HTERT RPE-1 (cell line): ENCODE data around the gene BORA.
"Not testable (repeated sequence)": the region's sequence is repeated elsewhere in the genome, so short reads cannot be mapped to it uniquely, and the experiment has no call there.

Experiments
- in situ Hi-C: fragments of 300-500 bp; cut with MboI; formaldehyde crosslinking; loops from 4 replicates; pipeline ENCODE4 v1.14.3; 2020; ENCODE audit warnings: low sequenced_read_pairs

Gene BORA

DNA sequence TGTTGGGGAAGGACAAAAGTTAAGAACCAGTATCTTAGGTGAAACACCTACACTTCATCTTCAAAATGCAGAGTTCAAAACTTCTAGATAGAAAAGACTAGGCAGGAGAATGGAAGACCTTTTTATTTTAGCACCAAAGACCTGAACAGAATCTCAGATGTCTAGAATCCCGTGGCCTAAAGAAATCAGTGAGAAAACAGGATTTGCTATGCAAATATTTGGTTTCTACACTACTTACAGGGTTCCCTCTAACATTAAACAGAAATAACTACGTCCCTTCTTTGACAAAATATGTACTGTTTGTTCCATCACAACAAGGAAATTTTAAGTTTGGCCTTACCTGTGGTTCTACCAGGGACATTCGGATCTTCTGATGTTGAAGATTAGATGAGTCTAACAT, 32.5 kb downstream of the BORA start:
- in situ Hi-C loops: no loop called here

DNA sequence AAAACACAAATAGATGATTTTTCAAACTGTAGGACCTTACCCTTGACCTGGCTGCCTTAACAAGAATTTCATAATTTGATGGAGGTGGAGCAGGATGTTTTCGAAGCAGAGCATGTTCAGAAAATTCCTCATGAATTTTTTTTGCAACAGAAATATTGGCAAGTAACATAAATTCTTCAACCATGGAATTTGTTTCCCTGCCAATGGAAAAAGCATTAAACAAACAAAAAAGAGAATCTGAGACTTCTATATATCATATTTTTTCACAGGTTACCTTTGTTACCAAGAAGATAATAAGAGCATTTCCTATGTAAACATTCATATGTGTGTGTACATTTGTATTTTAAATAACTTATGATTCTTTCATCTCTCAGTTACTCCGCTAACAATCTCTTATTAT, 35.7 kb downstream of the BORA start:
- in situ Hi-C loops: no loop called here

DNA sequence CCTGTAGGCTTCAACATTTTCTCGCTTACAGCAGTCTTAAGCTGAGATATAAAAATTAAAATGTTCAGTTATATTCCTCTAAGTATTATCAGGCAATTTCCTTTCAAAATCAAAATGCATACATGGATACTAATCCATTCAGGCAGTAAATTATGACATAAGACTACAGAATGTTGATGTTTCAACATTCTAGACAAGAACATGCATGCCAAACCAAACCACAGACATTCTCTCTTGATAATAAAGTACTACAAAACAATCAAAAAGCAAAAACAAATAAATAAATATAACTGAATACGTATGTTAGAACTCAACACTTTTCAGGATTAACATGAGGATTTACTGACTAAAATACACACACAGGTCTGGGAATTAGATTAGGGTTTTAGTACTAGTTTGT, 46.3 kb downstream of the BORA start:
- in situ Hi-C loops: no loop called here

DNA sequence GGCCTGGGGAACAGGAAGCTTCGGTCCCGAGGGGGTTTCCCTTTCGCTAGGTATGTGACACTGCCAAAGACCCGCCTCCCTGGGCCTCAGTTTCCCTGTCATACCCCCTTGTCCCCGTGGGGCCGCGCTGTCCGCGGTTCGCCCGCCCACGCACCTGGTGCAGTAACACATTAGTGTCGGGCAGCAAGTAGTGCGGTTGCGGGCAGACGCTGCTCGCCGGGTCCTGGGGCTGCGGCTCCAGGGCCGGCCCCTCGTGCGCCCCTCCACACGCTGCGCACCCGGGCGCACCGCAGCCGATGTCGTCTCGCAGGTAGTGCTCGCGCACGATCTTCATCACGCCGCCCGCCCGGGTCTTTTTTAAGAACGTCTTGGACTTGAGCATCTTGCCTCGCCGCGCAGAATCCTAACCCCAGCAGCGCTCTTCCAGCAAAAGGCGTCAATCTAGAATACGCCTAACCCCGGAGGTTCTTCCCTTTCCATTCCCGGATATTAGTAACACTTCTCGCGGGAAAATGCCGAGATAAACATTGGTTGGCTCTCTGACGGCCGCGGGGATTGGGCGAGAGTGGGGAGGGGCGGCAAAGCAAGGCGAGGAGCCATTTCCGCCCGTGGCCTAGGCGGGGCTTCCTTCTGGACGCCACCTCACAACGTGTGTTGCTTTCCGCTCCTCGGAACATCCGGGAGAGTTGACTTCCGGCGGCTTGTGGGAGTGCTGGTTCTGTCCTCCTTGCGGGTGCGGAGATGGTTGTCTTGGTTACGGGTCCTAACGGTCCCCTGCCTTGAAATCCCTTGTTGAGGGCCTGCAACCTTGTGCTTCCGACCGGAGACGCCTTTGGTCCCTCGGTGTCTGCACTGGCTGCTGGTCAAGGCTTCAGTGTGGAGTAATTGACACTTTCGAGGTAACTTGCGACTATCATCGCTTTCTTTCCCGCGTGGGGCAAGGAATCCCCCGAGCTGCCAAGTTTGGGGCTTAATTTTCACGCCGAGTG, 54.0 kb downstream of the BORA start, which contains the start of the genes DIS3 and PIBF1:
Gene DIS3 (minus strand): TSS at position 450 of the 989 bp plus-strand sequence. CDS start 68 bp downstream, at position 382.
Gene PIBF1 (plus strand): TSS at position 683 of the 989 bp plus-strand sequence. CDS start 1,337 bp downstream, outside the sequence.
- in situ Hi-C loops: no loop called here

DNA sequence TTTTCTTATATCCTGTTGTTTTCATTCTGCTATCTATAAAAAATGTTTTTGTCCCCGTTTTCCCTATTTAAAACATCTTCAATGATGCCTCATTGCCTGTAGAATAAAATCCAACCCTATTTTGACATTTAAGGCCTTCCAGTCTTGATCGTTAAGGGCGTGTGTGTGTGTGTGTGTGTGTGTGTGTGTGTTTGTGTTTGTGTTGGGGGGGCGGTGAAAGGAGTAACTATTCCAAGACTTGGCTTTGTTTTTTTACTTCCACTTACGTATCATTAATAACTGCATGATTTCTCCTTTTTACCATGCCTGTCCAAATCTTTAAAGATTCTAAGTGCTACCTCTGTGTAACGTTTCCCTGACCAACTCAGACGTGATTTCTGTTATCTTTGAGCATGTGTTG, 55.0 kb downstream of the BORA start:
- in situ Hi-C loops: no loop called here

DNA sequence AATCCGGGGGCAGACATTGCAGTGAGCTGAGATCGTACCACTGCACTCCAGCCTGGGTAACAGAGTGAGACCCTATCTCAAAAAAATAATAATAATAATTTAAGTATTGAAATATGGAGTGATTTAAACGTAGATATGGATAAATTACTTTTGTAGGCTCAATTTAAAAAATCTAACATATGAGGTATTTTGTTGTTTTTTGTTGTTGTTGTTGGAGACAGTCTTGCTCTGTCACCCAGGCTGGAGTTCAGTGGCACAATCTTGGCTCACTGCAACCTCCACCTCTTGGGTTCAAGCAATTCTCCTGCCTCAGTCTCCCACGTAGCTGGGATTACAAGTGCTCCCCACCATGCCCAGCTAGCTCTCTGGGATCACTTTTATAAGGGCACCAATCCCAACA, 57.0 kb downstream of the BORA start:
- in situ Hi-C loops: not testable (repeated sequence)

DNA sequence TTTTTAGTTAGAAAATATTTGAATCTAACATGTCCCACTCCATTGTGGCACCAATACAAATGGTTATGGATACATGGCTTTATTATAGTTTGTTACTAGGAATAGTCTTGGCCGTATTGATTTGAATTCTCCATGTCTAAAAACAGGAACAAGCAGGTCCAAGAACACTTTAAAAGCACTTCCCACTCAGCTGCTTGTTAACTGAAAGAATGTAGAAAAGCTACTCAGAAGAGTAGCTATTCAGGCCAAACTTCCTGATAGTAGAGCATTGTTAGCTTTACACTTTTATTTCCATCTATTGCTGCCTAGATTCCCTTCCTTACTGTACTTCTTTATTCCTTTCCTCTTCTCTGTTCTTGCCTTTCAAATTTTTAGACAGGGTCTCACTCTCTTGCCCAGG, 61.1 kb downstream of the BORA start:
- in situ Hi-C loops: no loop called here

DNA sequence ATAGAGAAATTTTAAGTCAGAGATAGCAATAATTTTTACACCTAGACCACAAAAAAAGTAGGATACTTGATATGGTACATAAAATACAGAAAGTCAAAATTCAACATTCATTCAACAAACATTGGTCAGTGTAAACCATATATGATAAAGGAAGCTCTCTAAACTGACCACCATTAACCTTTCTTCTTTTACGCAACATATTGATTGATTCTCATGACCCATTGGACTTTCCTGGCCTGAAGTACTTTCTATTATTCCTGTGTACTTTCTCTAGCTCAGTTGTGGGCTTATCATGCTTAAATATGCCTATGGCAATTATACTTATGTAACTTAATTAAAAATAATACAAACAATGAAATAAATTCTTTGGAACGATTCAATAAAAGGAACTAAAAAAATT, 64.9 kb downstream of the BORA start:
- in situ Hi-C loops: no loop called here

DNA sequence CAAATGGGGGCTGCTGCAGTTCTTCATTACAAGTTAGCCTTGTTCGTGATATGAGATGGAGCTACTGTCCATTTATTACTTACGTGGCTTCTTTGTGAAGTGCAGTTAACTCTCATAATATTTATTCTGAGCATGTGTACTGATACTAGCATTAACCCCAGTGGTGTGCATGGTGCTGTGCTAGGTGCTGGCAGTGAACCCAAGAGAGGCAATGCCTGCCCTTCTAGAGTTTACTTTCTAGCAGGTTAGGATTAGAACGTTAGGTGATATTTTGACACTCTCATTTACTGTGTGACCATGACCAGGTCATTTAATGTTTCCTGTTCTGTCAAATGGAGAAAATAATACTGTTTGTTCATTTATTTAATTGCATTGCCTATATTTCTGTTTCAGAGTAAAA, 71.1 kb downstream of the BORA start:
- in situ Hi-C loops: no loop called here

DNA sequence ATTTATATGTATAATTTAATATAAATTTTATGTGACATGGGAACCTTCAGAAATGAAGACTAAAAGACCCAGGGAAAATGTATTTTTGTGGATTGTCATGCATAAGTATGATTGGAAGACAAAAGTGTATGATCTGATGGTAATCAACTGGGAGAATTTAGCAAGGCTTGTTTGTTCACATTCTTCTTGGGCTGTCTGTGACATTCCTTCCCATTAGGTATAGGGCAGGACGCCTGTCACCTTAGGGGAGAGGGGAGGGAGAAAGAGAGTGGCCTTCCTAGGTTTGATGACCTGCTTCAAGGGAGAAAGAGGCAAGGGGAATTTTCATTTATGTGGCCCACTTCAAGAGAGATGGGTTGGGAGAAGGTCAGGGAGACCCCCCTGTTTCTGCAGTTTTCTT, 76.6 kb downstream of the BORA start:
- in situ Hi-C loops: no loop called here
